OCI-LY7 (cell line): ENCODE results near the gene BTBD2. TPM values are rescaled to one million over a fixed set of nuclear protein-coding genes. Genes with fewer than 3 reads are reported as not detected.

ENCODE experiments used
- BruUV-seq: library from RNA; stranded (reverse); fragments of 400-500 nt; replicated peaks from 2 replicates; lab custom pipeline; 2021; lab: Mats Ljungman, UMichigan
- CTCF ChIA-PET: fragments of 300-600 bp; sonication (Branson Sonifier 250); formaldehyde crosslinking; loops from one replicate; lab custom pipeline; 2022; ENCODE audit warnings: antibody characterized with exemption; ENCODE audit not compliant: unreplicated experiment; lab: Charles Lee
- POLR2A ChIA-PET: fragments of 300-600 bp; sonication (Branson Sonifier 250); formaldehyde crosslinking; loops from one replicate; lab custom pipeline; 2022; ENCODE audit warnings: antibody characterized with exemption; lab: Charles Lee
- DNase-seq: peaks from one replicate; pipeline ENCODE4 v3.0.0-alpha.2; 2015; ENCODE audit warnings: low spot score
- H2AFZ ChIP-seq: fragments of 200-600 bp; sonication (generic), shearing (Covaris generic); 2 replicates; pipeline ENCODE4 v1.6.1; 2014; ENCODE audit warnings: mild to moderate bottlenecking, antibody characterized with exemption, low read length, moderate library complexity
- H3K27ac ChIP-seq: fragments of 200-600 bp; sonication (generic); 2 replicates; pipeline ENCODE4 v1.5.1; 2014; ENCODE audit warnings: mixed run types, low read depth, mild to moderate bottlenecking, moderate library complexity, low read length, inconsistent platforms; ENCODE audit not compliant: poor library complexity, severe bottlenecking
- H3K36me3 ChIP-seq: fragments of 200-600 bp; sonication (generic); 2 replicates; pipeline ENCODE4 v1.6.1; 2014; ENCODE audit warnings: mild to moderate bottlenecking, antibody characterized with exemption, low read length, moderate library complexity, mixed read lengths; ENCODE audit not compliant: insufficient read depth
- H3K4me1 ChIP-seq: fragments of 200-600 bp; sonication (generic); 2 replicates; pipeline ENCODE4 v1.5.1; 2014; ENCODE audit warnings: mild to moderate bottlenecking, low read length; ENCODE audit not compliant: insufficient read depth, poor library complexity, severe bottlenecking
- H3K4me2 ChIP-seq: fragments of 200-600 bp; sonication (generic); 2 replicates; pipeline ENCODE4 v1.6.1; 2014; ENCODE audit warnings: mild to moderate bottlenecking, low read length
- H3K4me3 ChIP-seq: fragments of 200-600 bp; sonication (generic); 2 replicates; pipeline ENCODE4 v1.5.1; 2014; ENCODE audit warnings: mild to moderate bottlenecking, low read depth, low read length; ENCODE audit not compliant: poor library complexity, severe bottlenecking
- H3K79me2 ChIP-seq: fragments of 200-600 bp; sonication (generic); 2 replicates; pipeline ENCODE4 v1.6.1; 2016; ENCODE audit warnings: low read depth, mild to moderate bottlenecking, low read length, moderate library complexity, mixed read lengths; ENCODE audit not compliant: insufficient read depth
- H3K9me2 ChIP-seq: fragments of 200-600 bp; sonication (generic); 2 replicates; pipeline ENCODE4 v1.6.1; 2016; ENCODE audit warnings: mild to moderate bottlenecking, low read length, mixed read lengths; ENCODE audit not compliant: insufficient read depth
- H3K9me3 ChIP-seq: fragments of 200-600 bp; sonication (generic); 2 replicates; pipeline ENCODE4 v1.6.1; 2014; ENCODE audit warnings: mild to moderate bottlenecking, mixed run types, low read length, mixed read lengths
- H4K20me1 ChIP-seq: fragments of 200-600 bp; sonication (generic); 2 replicates; pipeline ENCODE4 v1.6.1; 2014; ENCODE audit warnings: mild to moderate bottlenecking, antibody characterized with exemption, low read length, moderate library complexity, mixed read lengths; ENCODE audit not compliant: insufficient read depth
- EZH2phosphoT487 ChIP-seq: fragments of 200-600 bp; sonication (generic); IDR thresholded peaks from 2 replicates; pipeline ENCODE4 v1.6.1; 2018; ENCODE audit warnings: low read depth, borderline replicate concordance, mild to moderate bottlenecking, mixed run types, antibody characterized with exemption, low read length, moderate library complexity, mixed read lengths
- intact Hi-C: fragments of 100-400 bp; cut with micrococcal nuclease; formaldehyde crosslinking; loops from one replicate; pipeline ENCODE4 v1.10.0; 2022; ENCODE audit not compliant: unreplicated experiment
- total RNA-seq, 2 experiments: library from RNA; depleted of rRNA in 1 of 2; stranded (reverse); fragments of >200 nt in 1 of 2; shearing (Covaris generic) in 1 of 2; gene quantifications; 2 replicates each; pipeline ENCODE4 v1.2.3, GENCODE V29; 2014 to 2022
- TF ChIP-seq, protein P1 (sequence below): fragments of 200-600 bp; sonication (generic); conservative IDR thresholded peaks from 2 replicates; pipeline ENCODE4 v1.5.1; 2014; ENCODE audit warnings: mild to moderate bottlenecking, antibody characterized with exemption, low read length, moderate library complexity, mixed read lengths

The BTBD2 gene
- total RNA-seq, 2 experiments from 2014 or later: 53.9 to 91.6 TPM

DNA sequence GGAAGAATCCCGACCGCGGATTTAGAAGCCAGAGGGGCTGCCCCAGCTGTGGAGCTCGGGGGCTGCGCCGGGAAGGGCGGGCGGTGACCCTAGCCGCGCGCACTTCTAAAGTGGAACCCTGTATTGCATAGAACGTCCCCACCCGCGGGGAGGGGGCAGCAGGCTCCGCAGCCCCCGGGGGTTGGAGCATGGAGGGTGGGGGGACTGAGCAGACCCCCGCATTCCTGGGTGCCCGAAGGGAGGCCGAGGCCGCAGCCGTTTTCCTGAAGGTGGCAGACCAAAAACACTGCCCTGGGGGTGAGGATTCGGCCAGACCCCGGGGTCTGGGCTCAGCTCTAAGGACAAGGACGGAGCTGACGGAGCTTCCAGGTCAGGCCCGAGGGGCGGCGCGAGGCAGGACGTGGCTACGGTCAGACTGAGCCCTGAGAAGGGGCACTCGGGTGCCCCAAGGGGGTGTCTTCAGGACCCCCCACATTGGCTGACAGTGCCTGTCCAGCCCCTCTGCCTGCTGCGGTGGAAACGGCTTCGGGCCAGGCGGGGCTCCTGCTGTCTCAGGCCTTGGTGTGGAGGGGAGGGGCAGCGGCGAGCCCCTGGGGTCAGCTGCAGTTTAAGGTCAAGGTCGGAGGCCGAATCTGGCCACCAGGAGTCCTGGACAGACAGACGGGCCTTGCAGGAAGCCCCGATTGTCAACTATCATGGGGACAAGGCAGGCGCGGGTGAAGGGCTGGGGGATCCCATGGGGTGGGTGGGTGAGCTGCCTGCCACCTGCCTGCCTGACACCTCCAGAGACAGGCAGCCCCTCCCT lies 23.0 kb upstream of the BTBD2 start:
- intact Hi-C loops: no loop called here

DNA sequence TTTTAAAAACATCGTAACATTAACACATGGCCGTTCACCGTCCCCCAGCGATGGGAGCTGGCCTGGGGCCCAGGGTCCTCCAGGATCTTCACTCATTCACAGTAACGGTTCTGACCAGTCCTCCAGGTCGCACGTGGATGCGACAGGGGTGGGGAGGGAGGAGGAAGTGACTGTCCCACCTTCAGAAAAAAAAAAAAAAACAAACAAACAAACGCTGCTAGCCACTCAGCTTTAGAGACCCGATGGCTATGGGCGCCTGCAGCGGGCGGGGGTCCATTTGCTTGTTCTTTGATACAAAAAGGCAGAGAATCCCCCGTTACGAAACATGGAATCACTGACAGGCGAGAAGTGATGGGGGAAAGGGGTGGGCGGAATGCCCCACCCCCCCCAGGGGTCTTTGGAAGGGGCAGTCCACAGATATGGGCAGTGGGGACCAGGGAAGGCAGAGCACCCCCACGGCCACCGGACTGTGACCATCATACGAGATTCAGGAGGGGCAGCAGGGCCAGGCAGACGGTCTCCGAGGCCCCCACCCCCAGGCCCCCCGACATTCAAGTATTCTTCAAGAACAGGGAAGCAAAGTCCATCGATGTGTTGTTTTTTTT lies 22.2 kb upstream of the BTBD2 start:
- intact Hi-C loops: no loop called here
- no peak for TF ChIP-seq EZH2phosphoT487
- TF ChIP-seq, protein P1, sequence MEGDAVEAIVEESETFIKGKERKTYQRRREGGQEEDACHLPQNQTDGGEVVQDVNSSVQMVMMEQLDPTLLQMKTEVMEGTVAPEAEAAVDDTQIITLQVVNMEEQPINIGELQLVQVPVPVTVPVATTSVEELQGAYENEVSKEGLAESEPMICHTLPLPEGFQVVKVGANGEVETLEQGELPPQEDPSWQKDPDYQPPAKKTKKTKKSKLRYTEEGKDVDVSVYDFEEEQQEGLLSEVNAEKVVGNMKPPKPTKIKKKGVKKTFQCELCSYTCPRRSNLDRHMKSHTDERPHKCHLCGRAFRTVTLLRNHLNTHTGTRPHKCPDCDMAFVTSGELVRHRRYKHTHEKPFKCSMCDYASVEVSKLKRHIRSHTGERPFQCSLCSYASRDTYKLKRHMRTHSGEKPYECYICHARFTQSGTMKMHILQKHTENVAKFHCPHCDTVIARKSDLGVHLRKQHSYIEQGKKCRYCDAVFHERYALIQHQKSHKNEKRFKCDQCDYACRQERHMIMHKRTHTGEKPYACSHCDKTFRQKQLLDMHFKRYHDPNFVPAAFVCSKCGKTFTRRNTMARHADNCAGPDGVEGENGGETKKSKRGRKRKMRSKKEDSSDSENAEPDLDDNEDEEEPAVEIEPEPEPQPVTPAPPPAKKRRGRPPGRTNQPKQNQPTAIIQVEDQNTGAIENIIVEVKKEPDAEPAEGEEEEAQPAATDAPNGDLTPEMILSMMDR: no peak

More for the DNA sequence above, 23.0 kb upstream of the BTBD2 start:
- POLR2A ChIA-PET: no interaction called here
- no peak overlapping the region for H3K4me2 ChIP-seq
- no peak for TF ChIP-seq EZH2phosphoT487
- TF ChIP-seq, protein P1: no peak
- 0 out of 2 replicates have a peak, but pooled peaks cover 4% of the 10 kb centered on the region for H3K79me2 ChIP-seq
- no peaks in the 10 kb centered on the region for H3K9me3 ChIP-seq
- no peaks in the 10 kb centered on the region for H3K9me2 ChIP-seq
- no TSS peak for BruUV-seq
- H2AFZ ChIP-seq: no peak overlapping the region
- no peak for DNase-seq
- peaks cover 28% of the 10 kb centered on the region for H3K4me1 ChIP-seq
- peaks cover 57% of the 10 kb centered on the region for H3K36me3 ChIP-seq
- H4K20me1 ChIP-seq: no peaks in the 10 kb centered on the region
- CTCF ChIA-PET: no interaction called here
- H3K27ac ChIP-seq: no peak overlapping the region
- H3K4me3 ChIP-seq: no peak overlapping the region

More for the DNA sequence above, 22.2 kb upstream of the BTBD2 start:
- BruUV-seq: TSS peak; percentile 91
- Histone ChIP-seq H3K9me3 (no peaks in the 10 kb centered on the region), H3K9me2 (no peaks in the 10 kb centered on the region), H3K36me3 (peaks cover 50% of the 10 kb centered on the region), H4K20me1 (no peaks in the 10 kb centered on the region), H3K27ac (no peak overlapping the region), H3K4me3 (no peak overlapping the region), H3K79me2 (0 out of 2 replicates have a peak, but pooled peaks cover 4% of the 10 kb centered on the region), H3K4me1 (peaks cover 21% of the 10 kb centered on the region), H3K4me2 (no peak overlapping the region), H2AFZ (no peak overlapping the region)
- ChIA-PET POLR2A (interaction anchor here (0.7 kb wide), 1 partner anchor 12 kb away, joined by 3 read pairs; no protein-coding TSS in a partner anchor), CTCF (no interaction called here)
- DNase-seq: no peak
